Stimulated activated CD4-positive, alpha-beta T cell treated with anti-CD3 and anti-CD28 coated beads, Interleukin-12 subunit alpha, Interleukin-12 subunit beta, amount 100 ng/mL, for 4 hours (primary cell): ENCODE measurements around the gene TEX54.
"Not testable (repeated sequence)": the region's sequence is repeated elsewhere in the genome, so short reads cannot be mapped to it uniquely, and the experiment has no call there.

Experiments
- DNase-seq: peaks from one replicate; pipeline ENCODE4 v3.0.0-alpha.2; 2020

TEX54 gene

DNA sequence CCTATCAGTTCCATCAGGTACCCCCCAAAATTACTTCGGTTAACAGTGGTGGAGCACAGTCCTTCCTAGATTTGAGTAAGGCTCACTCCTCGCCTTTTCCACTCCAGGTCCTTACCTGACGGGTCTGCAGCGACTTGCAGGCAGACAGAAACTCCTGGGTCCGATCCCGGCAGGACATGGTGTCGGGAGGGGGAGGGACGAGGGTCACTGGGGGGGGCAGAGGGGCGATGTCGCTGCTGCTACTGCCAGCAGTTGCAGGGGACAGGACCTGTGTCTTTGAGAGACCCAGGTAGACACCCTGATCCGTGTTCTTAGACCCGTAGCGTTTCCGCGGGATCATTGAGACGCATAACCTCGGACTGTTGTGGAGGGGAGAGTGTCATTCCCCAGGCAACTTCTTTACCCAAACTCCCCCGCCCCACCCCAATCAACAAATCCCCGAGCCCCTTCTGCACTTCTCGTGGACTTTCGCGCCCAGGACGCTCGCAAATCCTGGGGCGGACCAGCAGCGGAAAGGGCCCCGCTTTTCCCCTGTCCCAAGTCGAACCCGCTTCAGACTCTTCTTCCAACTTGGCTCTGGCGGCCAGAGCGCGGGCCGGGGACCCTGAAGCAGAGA is 1.6 kb downstream of the TEX54 start:
- no peak for DNase-seq

DNA sequence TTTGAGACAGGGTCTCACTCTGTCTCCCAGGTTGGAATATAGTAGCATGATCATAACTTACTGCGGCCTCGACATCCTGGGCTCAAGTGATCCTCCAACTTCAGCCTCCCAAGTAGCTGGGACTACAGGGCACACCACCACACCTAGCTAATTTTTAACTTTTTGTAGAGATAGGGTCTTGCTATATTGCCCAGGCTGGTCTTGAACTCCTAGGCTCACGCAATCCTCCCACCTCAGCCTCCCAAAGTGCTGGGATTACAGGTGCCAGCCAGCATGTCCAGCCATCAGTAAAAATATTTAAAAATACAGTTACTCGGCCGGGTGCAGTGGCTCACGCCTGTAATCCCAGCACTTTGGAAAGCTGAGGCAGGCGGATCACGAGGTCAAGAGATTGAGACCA is 4.5 kb downstream of the TEX54 start:
- not testable (repeated sequence) for DNase-seq

DNA sequence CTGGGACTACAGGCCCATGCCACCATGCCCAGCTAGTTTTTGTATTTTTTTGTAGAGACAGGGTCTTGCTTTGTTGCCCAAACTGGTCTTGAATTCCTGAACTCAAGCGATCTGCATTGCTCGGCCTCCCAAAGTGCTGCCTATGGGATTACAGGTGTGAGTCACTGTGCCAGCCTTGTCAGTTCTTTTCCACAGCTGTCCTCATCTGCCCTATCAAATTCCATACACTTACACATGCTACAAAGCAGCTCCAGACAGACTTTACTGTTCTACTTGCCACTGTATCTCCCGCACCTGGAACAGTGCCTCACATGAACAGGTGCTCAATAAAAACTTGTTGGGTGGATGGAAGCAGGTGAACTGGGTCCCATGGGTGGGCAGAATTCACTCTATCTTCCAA is 9.0 kb downstream of the TEX54 start:
- no peak for DNase-seq

DNA sequence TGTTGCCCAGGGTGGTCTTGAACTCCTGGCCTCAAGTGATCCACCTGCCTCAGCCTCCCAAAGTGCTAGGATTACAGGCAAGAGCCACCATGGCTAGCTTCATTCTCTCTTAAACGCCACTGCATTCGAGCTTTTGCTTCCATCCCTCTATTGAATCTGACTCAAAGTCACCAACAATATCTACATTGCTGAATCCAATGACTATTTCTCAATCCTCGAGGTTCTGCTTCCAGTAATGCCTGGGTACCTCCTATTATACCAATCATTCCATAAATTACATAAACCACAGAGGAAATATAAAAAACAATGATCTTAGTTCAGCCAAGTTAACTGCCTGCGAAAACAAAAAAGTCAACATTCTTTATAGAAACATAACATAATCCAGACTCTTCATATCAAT is 15.5 kb downstream of the TEX54 start:
- no peak for DNase-seq

DNA sequence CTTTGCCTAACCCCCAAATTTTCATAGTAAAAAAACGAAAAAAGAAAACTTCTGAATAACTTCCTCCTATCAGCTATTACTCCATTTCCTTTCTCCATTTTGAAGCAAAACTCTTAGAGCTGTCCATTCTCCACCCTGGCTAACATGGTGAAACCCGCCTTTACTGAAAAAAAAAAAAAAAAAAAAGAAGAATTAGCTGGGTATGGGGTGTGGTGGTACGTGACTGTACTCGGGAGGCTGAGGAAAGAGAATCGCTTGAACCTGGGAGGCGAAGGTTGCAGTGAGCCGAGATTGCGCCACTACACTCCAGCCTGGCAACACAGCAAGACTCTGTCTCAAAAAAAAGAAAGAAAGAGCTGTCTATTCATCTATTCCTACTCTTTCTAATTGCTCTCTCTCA is 16.1 kb downstream of the TEX54 start:
- no peak for DNase-seq

DNA sequence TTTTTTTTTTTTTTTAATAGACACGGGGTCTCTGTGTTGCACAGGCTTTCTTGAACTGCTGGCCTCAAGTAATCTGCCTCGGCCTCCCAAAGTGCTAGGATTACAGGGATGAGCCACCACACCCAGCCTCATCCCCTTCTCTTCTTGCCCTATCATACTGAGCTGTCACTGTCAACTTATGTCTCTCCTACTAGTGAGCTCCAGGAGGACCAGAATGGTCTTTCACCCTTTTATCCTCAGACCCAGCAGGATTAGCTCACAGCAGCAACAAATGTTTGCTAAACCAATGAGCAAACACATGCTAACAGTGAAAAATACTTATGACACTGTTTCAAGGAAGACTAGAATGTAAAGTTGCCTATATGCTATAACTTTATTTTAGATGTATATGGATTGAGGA is 21.0 kb downstream of the TEX54 start:
- DNase-seq, result no peak

DNA sequence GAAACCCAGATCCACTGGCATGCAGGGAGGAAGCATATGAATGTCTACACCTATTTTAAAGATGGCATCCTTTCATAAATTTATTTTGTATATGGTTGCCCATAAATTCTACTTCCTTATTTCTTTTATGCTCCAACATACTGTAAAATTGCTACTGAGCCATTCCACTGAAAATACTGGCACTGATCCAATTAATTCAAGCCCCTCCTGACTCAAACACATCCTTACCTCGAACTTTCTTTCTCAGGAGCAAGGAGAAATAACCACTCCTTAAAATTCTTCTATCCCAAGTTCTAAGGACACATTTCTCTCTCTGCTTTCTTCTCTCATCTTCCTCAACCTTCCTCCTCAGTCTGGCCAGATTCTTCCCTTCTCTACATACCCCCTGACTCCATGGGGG is 21.9 kb downstream of the TEX54 start:
- no peak for DNase-seq

DNA sequence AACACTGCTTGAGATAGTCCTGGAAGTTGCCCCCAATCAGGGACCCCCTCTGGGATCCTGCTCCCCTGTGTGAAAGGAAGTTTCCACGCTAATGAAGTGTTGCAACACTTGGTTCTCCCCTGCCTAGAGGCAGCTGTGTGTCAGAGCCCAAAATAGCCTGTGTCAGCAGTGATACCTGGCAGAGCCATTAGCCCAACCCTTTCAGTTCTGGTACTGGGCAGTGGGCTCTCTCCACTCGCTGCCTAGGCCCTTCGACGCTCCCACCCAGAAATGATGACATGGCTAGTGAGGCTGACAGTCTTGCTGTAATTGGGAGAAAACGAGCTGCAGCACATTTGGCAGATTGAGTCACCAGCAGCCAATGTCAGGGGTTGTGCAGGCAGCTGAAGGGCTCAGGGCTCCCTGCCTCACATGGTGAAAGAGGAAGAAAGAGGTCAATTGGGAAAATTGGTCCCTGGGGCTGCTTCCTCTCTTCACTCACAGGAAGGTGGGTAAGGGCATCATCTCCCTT is 26.0 kb downstream of the TEX54 start:
- no peak for DNase-seq

DNA sequence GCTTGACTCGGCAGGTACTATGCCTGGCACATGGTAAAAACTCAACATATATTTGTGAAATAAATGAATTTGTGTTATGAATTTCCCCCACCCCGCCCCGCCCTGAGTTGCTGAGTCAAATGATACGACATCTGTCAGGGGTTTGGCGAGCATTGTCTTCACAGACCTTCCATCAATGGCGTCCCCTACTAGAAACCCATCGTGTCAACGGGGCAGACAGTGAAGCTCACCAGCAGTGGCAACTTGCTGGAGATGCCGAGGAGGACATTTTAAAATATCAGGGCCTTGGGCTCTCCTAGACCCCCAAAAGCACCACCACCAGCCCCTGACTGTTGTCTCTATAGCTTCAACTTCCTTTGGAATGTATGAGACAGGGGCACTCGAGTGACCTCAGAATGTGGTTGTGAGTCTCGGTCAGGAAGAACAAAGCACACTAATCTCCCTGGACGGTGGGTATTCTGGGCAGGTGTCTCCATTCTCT is 26.6 kb downstream of the TEX54 start:
- DNase-seq, result no peak

DNA sequence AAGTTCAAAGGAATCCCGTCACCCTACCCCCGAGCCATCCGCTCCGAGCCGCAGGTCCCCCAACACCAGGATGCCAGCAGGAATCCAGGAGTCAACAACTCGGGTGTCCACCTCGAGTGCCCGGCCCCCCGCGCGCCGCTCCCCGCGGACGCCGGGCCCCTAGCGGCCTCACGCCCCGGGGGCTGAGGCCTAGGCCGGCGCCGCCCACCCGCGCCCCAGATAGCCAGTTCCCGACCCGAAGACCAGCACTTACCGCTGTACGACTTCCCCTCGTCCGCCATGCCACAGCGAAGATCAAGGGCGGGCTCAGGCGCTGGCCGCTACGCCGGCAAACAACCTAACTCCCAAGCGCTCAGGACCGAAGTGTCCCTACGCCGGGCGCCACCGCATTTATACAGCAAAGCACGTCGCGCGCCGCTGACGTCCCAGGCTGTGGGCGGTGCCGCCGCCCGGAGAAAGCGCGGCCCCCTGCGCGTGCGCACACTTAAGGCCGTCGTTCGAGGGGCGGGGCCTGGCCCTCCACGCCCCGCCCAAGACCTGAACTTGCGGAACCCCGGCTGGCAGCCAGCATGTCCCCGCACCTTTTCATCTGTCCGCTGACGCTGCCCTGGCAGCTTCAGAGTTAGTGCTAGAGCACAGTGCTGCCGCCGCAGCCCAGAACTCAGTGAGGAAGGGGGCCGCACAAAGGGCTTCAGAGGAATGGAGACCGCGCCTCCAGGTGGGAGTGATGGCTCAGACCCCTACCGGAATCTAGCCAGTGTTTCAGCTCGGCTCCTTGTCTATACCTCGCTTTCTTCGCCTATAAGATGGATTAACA is 27.4 kb downstream of the TEX54 start, which contains the start of gene NXF1:
Gene NXF1 (minus strand): TSS at position 365 of the 817 bp plus-strand sequence. CDS start 84 bp downstream, at position 281.
- DNase-seq, result peak; percentile 97

DNA sequence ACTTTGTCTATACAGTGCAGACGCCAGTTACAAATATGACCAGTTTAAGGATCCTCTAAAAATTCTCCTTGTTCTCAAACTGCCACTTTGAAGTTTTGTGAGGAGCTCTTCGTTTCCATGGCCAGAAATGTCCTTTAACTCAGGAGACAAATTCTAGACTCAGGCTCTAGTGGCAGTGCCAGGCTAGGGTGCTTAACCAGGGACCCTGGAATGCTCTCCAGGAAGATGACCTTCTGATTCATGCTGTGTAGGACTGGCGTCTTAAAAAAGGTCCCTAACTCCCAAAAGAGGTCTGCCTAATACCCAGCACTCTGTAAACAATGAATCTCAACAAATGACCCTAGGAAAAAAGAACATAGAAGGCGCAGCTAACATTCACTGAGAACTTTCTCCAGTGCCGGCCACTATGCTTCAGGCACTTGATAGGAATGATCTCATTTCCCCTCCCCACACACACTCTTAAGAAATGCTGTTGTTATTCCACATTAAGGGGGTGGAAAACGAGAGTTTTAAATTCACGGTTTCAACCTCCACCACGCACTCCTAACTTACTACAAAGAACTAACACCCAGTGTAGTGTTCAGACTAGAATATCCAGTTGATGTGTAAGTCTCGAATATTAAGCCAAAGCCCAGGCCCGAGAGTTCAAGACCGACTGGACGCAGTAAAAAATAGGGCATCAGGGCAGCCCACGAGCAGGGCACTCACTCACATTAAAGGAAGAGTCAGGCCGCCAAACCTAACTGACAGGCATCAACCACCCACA is 28.1 kb downstream of the TEX54 start:
- DNase-seq, result no peak

DNA sequence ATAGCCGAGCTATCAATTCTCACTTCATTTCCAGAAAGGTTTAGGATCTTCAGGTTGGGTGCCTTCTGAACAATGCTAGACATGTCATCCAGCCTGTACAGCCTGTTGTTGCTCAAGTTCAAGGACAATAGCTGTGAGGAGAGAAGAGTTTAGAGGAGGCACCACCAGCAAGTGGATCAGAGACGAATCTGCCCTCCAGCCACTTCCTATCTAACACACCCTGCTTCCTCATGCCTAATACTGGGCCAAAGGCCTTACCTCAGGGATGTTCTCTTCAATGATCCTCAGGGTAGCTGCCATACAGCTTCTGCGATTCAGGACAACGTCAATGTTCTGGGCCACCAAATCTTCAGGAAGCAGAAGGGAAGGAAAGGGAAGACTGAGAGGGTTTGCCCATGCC is 31.6 kb downstream of the TEX54 start:
- DNase-seq, result no peak

DNA sequence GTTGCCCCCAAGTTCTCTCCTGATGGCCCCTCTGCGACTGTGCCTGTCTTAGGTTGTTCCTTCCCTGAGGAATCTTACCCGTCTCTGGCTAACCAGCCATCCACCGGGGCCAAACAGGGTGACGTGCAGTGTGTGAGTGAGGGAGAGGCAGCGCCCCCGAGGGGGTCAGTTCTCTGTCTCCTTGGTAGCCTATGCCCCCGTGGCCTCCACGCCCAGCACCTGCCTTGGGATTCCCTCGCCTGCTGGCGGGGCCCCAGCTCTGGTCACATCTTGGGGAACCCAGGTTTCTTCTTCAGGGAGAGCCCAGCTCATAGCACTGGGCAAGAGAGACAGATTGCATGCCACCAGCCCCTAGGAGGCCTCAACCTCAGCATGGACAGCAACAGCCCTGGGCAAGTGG is 33.2 kb downstream of the TEX54 start:
- no peak for DNase-seq

DNA sequence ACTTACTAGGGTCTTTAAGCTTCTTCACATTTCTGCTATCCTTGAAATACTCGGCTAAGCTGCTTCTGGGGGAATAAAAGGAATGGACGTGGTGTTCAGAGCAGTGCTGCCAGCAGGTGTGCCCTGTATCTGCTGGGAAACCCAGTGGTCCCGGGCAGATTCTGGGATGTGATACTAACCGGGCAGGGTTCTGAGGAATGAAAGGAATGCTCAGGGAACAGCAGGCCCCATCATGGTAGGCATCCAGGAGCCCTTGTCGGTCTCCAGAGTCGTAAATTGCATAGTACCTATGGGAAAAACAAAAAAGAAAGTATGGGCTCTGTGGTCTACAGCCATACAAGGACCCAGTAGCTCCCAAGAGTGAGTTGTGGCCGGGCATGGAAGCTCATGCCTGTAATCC is 36.4 kb downstream of the TEX54 start:
- no peak for DNase-seq

DNA sequence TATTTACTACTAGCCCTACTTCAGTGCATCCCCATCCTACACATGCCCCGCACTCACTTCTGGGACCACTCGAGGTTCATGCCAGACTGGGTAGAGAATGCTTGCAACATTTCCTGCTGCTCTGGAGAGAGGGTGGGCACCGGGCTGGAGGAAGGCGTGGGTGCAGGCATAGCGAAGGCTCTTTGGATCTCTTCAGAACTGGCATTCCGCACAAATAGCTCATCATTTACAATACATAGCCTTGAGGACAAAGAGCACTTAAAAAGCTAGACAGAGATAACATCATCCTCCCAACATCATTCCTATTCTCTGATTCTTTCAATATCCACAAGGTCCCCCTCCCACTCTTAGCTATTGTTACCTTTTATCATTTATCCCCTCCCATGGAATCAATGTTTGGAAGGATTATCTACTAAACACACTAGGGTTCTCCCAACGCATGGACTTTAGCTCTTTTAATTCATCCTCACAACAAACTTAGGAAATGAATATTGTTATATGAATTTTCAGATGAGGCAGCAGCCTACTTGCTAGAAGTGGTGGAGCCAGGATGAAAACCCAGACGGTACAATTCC is 38.4 kb downstream of the TEX54 start:
- DNase-seq, result no peak

DNA sequence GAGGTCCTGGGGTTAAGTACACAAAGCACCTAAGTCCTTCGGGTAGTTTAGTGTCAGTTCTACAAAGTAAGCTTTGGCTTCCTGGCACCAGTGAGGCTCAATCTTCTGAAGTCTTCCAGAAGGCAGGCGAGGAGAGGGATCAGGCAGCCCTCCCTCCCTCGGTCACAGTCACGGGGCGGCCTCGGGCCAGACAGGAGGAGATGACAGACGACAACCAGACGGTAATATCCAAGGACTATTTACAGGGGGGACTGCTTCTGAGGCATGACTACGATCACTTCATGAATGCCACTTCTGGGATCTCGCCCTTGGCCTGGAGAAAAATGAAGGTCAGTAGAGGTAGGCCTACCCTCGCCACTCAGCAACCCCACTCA is 40.5 kb downstream of the TEX54 start:
- DNase-seq, result no peak

DNA sequence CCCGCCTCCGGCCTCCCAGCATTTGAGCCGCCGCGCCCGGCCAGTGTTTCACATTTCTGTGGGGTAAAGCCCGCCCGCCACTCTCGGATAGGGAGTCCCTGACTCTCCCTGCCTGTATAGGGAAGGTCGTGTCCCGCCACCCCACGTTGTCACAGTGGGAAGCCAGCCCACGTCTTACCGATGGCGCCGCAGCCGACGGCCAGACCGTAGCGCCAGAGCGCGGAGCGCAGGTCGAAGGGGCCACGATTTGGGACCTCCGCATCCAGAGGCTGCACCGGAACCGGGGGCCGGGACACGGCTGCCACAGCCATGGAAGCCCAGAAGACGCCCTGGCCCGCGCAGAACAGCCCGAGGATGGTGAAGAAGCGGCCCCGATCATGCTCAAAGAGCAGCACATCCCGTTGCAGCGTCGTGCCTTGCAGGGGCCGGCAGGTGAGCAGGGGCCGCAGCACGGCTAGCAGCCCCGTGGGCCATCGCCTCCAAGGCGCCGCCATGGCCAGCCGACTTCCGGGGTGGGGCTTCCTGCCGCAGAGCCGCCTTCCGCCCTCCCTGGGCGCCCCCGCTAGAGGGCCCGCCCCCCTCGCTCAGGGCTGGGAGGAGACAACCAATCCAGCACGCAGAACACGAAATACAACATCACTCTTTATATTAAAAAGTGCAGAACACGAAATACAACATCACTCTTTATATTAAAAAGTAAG is 41.0 kb downstream of the TEX54 start, which contains the start of gene TMEM223:
Gene TMEM223 (minus strand): TSS at position 506 of the 701 bp plus-strand sequence. CDS start 12 bp downstream, at position 494.
- DNase-seq, result peak; percentile 89

DNA sequence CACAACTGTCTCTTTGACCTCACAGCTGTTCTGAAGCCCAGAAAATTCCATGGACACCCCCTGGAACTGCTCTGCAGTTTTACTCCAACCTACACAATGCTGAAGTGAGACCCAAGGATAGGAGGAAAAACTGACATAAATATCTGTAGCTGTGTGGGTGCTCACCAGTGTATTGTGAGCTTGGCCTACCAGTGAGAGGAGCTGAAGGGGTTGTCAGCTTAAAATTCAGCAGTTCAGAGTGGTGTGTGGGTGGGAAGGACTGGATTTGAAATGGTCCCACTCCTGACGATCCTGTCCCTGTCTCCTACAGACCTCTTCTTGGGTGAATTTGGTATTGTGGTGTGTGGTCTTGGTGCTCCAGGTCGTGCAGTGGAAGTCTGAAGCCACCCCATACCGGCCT is 43.1 kb downstream of the TEX54 start:
- no peak for DNase-seq

DNA sequence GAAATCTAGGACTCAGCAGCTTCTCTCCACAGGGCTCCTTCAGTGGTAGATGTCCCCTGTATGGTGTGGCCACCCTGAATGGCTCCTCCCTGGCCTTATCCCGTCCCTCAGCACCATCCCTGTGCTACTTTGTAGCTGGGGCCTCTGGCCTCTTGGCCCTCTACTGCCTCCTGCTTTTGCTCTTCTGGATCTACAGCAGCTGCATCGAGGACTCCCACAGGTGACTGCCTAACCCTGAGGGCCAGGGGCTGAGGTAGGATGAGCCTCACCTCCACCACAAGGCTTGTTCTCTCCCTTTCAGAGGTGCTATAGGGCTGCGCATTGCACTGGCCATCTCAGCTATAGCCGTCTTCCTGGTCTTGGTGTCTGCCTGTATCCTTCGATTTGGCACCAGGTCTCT is 43.6 kb downstream of the TEX54 start:
- DNase-seq, result no peak

DNA sequence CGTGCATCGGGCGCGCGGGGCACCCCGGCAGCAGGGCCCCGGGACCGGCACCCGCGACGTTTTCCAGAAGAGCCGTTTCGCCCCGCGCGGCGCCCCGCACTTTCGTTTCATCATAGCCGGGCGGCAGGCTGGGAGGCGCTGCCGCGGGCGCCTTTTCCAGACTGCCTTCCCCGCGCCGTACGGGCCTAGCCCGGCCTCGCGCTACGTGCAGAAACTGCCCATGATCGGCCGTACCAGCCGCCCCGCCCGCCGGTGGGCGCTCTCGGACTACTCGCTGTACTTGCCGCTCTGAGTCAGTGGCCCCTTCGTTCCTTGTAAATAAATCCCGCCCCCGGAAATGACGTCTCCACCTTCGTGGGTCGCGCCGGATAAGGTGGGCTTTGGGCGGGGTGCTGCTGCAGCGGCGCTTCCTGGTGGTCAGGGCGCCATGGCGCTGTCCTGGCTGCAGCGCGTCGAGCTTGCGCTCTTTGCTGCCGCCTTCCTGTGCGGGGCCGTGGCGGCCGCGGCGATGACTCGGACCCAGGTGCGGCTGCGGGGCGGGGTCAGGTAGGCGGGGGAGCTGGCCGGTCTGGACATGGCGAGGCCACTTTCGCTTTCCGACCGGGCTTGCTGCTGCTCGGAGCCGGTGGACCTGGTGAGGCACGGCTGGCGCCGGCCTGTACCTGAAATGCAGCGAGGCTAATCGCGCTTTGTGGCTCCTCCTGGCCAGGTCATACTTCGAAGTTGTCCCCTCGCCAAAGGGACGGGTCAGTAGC is 45.5 kb downstream of the TEX54 start, which contains the start of gene TMEM179B:
Gene TMEM179B (plus strand): TSS at position 398 of the 755 bp plus-strand sequence. CDS start 30 bp downstream, at position 428.
- DNase-seq, result peak; percentile 96

DNA sequence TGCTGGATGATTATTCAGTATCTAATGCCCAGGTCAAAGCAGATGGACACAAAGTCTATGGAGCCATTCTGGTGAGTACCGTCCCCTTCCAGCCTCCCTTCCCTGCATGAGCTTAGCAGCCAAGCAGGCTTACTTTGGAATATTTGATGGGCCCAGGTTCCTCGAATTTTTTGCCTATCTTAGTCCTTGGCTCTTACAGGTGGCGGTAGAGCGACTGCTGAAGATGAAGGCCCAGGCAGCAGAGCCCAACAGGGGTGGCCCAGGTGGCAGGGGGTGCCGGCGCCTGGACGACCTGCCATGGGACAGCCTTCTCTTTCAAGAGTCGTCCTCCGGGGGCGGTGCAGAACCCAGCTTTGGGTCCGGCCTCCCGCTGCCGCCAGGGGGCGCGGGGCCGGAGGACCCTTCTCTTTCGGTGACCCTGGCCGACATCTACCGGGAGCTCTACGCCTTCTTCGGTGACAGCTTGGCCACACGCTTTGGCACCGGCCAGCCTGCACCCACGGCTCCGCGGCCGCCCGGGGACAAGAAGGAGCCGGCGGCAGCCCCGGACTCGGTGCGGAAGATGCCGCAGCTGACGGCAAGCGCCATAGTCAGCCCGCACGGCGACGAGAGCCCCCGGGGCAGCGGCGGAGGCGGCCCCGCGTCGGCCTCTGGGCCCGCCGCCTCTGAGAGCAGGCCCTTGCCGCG is 46.2 kb downstream of the TEX54 start:
- peak; percentile 77 for DNase-seq
